GM23338 (cell line): ENCODE results near the gene ADGRL3.

Experiments used
- CREB1 ChIP-seq: fragments of 250-450 bp; sonication (Bioruptor Pico); IDR thresholded peaks from 2 replicates; pipeline ENCODE4 v1.5.0; 2020; ENCODE audit warnings: low read depth, mild to moderate bottlenecking, moderate library complexity
- EZH2 ChIP-seq: fragments of 200-600 bp; sonication (generic); IDR thresholded peaks from one replicate; pipeline ENCODE4 v1.8.0; 2017; ENCODE audit warnings: antibody characterized with exemption, mild to moderate bottlenecking, low read depth; ENCODE audit not compliant: unreplicated experiment
- EZH2phosphoT487 ChIP-seq: fragments of 200-600 bp; sonication (generic); IDR thresholded peaks from one replicate; pipeline ENCODE4 v1.8.1; 2018; ENCODE audit warnings: antibody characterized with exemption; ENCODE audit not compliant: unreplicated experiment
- JUNB ChIP-seq: IDR thresholded peaks from one replicate; pipeline ENCODE4 v1.6.1; 2016; ENCODE audit warnings: antibody characterized with exemption; ENCODE audit not compliant: unreplicated experiment
- POLR2AphosphoS5 ChIP-seq: IDR thresholded peaks from 2 replicates; pipeline ENCODE4 v1.6.1; 2016; ENCODE audit warnings: antibody characterized with exemption, low read depth
- ZNF114 ChIP-seq: fragments of 250-450 bp; sonication (Bioruptor Pico); IDR thresholded peaks from 2 replicates; pipeline ENCODE4 v1.5.0; 2020; ENCODE audit warnings: mild to moderate bottlenecking, moderate library complexity
- ZNF331 ChIP-seq: fragments of 250-450 bp; sonication (Bioruptor Pico); IDR thresholded peaks from 2 replicates; pipeline ENCODE4 v1.5.0; 2020; ENCODE audit warnings: low read depth, mild to moderate bottlenecking, moderate library complexity
- TF ChIP-seq, protein P1 (sequence below), 2 experiments: fragments of 200-600 bp in 1 of 2; sonication (generic) in 1 of 2; conservative IDR thresholded peaks; 2 replicates each; pipeline versions ENCODE4 v1.5.1 to v1.6.1; 2016 to 2017; ENCODE audit warnings: antibody characterized with exemption in 2 of 2, low read depth in 2 of 2, mild to moderate bottlenecking in 2 of 2, moderate library complexity in 1 of 2
- TF ChIP-seq, protein P2 (sequence below): IDR thresholded peaks from one replicate; pipeline ENCODE4 v1.6.1; 2018; ENCODE audit warnings: antibody characterized with exemption; ENCODE audit not compliant: unreplicated experiment
- TF ChIP-seq, protein P3 (sequence below): IDR thresholded peaks from 2 replicates; pipeline ENCODE4 v1.6.1; 2016; ENCODE audit warnings: antibody characterized with exemption
- TF ChIP-seq, protein P4 (sequence below): fragments of 250-450 bp; sonication (Bioruptor Pico); IDR thresholded peaks from 2 replicates; pipeline ENCODE4 v1.5.0; 2020; ENCODE audit warnings: mild to moderate bottlenecking, moderate library complexity

DNA sequence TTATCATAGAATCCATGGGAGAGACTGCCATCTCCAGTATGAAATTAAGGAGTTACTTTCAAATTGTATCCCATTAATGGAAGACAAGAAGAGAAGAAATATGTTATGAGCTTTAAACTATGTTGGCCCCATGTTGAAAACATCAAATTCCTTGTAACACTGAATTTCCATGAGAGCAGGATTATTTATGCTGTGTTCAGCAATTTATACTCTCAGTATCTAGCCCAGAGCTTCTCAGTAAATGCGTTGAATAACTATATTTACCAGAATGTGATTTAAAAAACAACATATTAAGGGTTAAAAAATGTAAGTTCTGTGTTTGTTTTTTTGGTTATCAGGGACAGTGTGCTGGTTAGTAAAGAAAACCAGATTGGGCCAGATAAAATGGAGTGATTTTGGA, 74.2 kb downstream of the ADGRL3 start:
- TF ChIP-seq, protein P1, sequence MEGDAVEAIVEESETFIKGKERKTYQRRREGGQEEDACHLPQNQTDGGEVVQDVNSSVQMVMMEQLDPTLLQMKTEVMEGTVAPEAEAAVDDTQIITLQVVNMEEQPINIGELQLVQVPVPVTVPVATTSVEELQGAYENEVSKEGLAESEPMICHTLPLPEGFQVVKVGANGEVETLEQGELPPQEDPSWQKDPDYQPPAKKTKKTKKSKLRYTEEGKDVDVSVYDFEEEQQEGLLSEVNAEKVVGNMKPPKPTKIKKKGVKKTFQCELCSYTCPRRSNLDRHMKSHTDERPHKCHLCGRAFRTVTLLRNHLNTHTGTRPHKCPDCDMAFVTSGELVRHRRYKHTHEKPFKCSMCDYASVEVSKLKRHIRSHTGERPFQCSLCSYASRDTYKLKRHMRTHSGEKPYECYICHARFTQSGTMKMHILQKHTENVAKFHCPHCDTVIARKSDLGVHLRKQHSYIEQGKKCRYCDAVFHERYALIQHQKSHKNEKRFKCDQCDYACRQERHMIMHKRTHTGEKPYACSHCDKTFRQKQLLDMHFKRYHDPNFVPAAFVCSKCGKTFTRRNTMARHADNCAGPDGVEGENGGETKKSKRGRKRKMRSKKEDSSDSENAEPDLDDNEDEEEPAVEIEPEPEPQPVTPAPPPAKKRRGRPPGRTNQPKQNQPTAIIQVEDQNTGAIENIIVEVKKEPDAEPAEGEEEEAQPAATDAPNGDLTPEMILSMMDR (conservative IDR thresholded peaks at IDR 0.05; ENCODE audit: low read depth in 2 of 2): no peak
- no peak for TF ChIP-seq POLR2AphosphoS5
- no peak for TF ChIP-seq EZH2
- TF ChIP-seq, protein P2, sequence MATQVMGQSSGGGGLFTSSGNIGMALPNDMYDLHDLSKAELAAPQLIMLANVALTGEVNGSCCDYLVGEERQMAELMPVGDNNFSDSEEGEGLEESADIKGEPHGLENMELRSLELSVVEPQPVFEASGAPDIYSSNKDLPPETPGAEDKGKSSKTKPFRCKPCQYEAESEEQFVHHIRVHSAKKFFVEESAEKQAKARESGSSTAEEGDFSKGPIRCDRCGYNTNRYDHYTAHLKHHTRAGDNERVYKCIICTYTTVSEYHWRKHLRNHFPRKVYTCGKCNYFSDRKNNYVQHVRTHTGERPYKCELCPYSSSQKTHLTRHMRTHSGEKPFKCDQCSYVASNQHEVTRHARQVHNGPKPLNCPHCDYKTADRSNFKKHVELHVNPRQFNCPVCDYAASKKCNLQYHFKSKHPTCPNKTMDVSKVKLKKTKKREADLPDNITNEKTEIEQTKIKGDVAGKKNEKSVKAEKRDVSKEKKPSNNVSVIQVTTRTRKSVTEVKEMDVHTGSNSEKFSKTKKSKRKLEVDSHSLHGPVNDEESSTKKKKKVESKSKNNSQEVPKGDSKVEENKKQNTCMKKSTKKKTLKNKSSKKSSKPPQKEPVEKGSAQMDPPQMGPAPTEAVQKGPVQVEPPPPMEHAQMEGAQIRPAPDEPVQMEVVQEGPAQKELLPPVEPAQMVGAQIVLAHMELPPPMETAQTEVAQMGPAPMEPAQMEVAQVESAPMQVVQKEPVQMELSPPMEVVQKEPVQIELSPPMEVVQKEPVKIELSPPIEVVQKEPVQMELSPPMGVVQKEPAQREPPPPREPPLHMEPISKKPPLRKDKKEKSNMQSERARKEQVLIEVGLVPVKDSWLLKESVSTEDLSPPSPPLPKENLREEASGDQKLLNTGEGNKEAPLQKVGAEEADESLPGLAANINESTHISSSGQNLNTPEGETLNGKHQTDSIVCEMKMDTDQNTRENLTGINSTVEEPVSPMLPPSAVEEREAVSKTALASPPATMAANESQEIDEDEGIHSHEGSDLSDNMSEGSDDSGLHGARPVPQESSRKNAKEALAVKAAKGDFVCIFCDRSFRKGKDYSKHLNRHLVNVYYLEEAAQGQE: no peak
- TF ChIP-seq JUNB: no peak
- no peak for TF ChIP-seq EZH2phosphoT487
- TF ChIP-seq CREB1 (CRISPR knock-in tag): no peak
- TF ChIP-seq ZNF331 (CRISPR knock-in tag): no peak
- no peak for TF ChIP-seq ZNF114
- TF ChIP-seq, protein P3, sequence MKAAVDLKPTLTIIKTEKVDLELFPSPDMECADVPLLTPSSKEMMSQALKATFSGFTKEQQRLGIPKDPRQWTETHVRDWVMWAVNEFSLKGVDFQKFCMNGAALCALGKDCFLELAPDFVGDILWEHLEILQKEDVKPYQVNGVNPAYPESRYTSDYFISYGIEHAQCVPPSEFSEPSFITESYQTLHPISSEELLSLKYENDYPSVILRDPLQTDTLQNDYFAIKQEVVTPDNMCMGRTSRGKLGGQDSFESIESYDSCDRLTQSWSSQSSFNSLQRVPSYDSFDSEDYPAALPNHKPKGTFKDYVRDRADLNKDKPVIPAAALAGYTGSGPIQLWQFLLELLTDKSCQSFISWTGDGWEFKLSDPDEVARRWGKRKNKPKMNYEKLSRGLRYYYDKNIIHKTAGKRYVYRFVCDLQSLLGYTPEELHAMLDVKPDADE: no peak
- TF ChIP-seq, protein P4, sequence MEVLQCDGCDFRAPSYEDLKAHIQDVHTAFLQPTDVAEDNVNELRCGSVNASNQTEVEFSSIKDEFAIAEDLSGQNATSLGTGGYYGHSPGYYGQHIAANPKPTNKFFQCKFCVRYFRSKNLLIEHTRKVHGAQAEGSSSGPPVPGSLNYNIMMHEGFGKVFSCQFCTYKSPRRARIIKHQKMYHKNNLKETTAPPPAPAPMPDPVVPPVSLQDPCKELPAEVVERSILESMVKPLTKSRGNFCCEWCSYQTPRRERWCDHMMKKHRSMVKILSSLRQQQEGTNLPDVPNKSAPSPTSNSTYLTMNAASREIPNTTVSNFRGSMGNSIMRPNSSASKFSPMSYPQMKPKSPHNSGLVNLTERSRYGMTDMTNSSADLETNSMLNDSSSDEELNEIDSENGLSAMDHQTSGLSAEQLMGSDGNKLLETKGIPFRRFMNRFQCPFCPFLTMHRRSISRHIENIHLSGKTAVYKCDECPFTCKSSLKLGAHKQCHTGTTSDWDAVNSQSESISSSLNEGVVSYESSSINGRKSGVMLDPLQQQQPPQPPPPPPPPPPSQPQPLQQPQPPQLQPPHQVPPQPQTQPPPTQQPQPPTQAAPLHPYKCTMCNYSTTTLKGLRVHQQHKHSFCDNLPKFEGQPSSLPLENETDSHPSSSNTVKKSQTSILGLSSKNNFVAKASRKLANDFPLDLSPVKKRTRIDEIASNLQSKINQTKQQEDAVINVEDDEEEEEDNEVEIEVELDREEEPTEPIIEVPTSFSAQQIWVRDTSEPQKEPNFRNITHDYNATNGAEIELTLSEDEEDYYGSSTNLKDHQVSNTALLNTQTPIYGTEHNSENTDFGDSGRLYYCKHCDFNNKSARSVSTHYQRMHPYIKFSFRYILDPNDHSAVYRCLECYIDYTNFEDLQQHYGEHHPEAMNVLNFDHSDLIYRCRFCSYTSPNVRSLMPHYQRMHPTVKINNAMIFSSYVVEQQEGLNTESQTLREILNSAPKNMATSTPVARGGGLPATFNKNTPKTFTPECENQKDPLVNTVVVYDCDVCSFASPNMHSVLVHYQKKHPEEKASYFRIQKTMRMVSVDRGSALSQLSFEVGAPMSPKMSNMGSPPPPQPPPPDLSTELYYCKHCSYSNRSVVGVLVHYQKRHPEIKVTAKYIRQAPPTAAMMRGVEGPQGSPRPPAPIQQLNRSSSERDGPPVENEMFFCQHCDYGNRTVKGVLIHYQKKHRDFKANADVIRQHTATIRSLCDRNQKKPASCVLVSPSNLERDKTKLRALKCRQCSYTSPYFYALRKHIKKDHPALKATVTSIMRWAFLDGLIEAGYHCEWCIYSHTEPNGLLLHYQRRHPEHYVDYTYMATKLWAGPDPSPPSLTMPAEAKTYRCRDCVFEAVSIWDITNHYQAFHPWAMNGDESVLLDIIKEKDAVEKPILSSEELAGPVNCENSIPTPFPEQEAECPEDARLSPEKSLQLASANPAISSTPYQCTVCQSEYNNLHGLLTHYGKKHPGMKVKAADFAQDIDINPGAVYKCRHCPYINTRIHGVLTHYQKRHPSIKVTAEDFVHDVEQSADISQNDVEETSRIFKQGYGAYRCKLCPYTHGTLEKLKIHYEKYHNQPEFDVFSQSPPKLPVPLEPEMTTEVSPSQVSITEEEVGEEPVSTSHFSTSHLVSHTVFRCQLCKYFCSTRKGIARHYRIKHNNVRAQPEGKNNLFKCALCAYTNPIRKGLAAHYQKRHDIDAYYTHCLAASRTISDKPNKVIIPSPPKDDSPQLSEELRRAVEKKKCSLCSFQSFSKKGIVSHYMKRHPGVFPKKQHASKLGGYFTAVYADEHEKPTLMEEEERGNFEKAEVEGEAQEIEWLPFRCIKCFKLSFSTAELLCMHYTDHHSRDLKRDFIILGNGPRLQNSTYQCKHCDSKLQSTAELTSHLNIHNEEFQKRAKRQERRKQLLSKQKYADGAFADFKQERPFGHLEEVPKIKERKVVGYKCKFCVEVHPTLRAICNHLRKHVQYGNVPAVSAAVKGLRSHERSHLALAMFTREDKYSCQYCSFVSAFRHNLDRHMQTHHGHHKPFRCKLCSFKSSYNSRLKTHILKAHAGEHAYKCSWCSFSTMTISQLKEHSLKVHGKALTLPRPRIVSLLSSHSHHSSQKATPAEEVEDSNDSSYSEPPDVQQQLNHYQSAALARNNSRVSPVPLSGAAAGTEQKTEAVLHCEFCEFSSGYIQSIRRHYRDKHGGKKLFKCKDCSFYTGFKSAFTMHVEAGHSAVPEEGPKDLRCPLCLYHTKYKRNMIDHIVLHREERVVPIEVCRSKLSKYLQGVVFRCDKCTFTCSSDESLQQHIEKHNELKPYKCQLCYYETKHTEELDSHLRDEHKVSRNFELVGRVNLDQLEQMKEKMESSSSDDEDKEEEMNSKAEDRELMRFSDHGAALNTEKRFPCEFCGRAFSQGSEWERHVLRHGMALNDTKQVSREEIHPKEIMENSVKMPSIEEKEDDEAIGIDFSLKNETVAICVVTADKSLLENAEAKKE (CRISPR knock-in tag): no peak
